Panc1 (cell line): ENCODE results near the gene ARMC8. TPM values are rescaled to one million over a fixed set of nuclear protein-coding genes. Genes with fewer than 3 reads are reported as not detected.

Experiments used
- ATAC-seq: fragments of 200-7000 bp; cut with Tn5 transposase; 2 replicates; pipeline ENCODE4 v1.9.1; 2020; ENCODE audit warnings: mild to moderate bottlenecking, moderate library complexity
- BruUV-seq: library from RNA; stranded (reverse); fragments of 400-500 nt; replicated peaks from 2 replicates; lab custom pipeline; 2021; lab: Mats Ljungman, UMichigan
- CTCF ChIA-PET: fragments of 300-600 bp; sonication (Branson Sonifier 250); formaldehyde crosslinking; loops from one replicate; lab custom pipeline; 2022; ENCODE audit warnings: antibody characterized with exemption; lab: Charles Lee
- POLR2A ChIA-PET: fragments of 300-600 bp; sonication (Branson Sonifier 250); formaldehyde crosslinking; loops from one replicate; lab custom pipeline; 2022; ENCODE audit warnings: antibody characterized with exemption; lab: Charles Lee
- DNase-seq: peaks from one replicate; pipeline ENCODE4 v3.0.0-alpha.2; 2010; ENCODE audit warnings: low read depth, low spot score
- H3K27ac ChIP-seq: 2 replicates; pipeline ENCODE4 v1.5.1; 2011; ENCODE audit warnings: mild to moderate bottlenecking, low read length, inconsistent platforms
- H3K27me3 ChIP-seq: fragments of 200-500 bp; sonication (Bioruptor generic); 2 replicates; pipeline ENCODE4 v1.6.0; 2014; ENCODE audit warnings: low read length, inconsistent platforms; ENCODE audit not compliant: control insufficient read depth, insufficient read depth
- H3K36me3 ChIP-seq: fragments of 200-500 bp; sonication (Bioruptor generic); 2 replicates; pipeline ENCODE4 v1.5.1; 2014; ENCODE audit warnings: inconsistent platforms, mild to moderate bottlenecking, low read length, moderate library complexity; ENCODE audit not compliant: control insufficient read depth, insufficient read depth
- H3K4me1 ChIP-seq: 2 replicates; pipeline ENCODE4 v1.5.1; 2011; ENCODE audit warnings: inconsistent platforms, mild to moderate bottlenecking, low read length, moderate library complexity; ENCODE audit not compliant: control insufficient read depth, insufficient read depth
- H3K4me3 ChIP-seq, 2 experiments: 2 replicates each; pipeline ENCODE4 v1.5.1; 2011 to 2012; ENCODE audit warnings: low read depth in 2 of 2, low read length in 2 of 2, mild to moderate bottlenecking in 2 of 2, inconsistent platforms in 1 of 2, moderate library complexity in 1 of 2
- H3K9me3 ChIP-seq: fragments of 200-500 bp; sonication (Bioruptor generic); 2 replicates; pipeline ENCODE4 v1.5.1; 2014; ENCODE audit warnings: low read depth, mild to moderate bottlenecking, inconsistent platforms, low read length, moderate library complexity; ENCODE audit not compliant: control insufficient read depth, insufficient read depth
- POLR2AphosphoS5 ChIP-seq: IDR thresholded peaks from 2 replicates; pipeline ENCODE4 v1.6.1; 2012; ENCODE audit warnings: mild to moderate bottlenecking, low read depth, low read length, moderate library complexity
- SIN3A ChIP-seq: IDR thresholded peaks from 2 replicates; pipeline ENCODE4 v1.6.1; 2012; ENCODE audit warnings: low read depth, mild to moderate bottlenecking, low read length, moderate library complexity, borderline replicate concordance; ENCODE audit not compliant: insufficient read depth
- TCF7L2 ChIP-seq: IDR thresholded peaks from 2 replicates; pipeline ENCODE4 v1.6.1; 2011; ENCODE audit warnings: mild to moderate bottlenecking, low read depth, low read length, inconsistent platforms
- in situ Hi-C: cut with HindIII; loops from 2 replicates; pipeline ENCODE4 v1.10.0; 2016; ENCODE audit warnings: low sequenced_read_pairs, low pct_unique_long_range_greater_than_20kb
- intact Hi-C: fragments of 100-400 bp; cut with micrococcal nuclease; formaldehyde crosslinking; loops from one replicate; pipeline ENCODE4 v1.10.0; 2022; ENCODE audit not compliant: unreplicated experiment
- total RNA-seq: library from RNA; stranded (reverse); gene quantifications from one replicate; pipeline ENCODE4 v1.2.1, GENCODE V29; 2021; ENCODE audit not compliant: unreplicated experiment
- TF ChIP-seq, protein P1 (sequence below): fragments of 450-650 bp; IDR thresholded peaks from 2 replicates; pipeline ENCODE4 v1.5.1; 2017; ENCODE audit warnings: mild to moderate bottlenecking
- TF ChIP-seq, protein P2 (sequence below), 2 experiments: IDR thresholded peaks; 2 replicates each; pipeline ENCODE4 v1.6.1; 2011 to 2012; ENCODE audit warnings: low read depth in 2 of 2, control low read depth in 1 of 2, low read length in 1 of 2, mild to moderate bottlenecking in 1 of 2, moderate library complexity in 1 of 2; ENCODE audit not compliant: insufficient read depth in 1 of 2

Gene ARMC8
- total RNA-seq, 1 experiment from 2014 or later: 56.0 TPM

DNA sequence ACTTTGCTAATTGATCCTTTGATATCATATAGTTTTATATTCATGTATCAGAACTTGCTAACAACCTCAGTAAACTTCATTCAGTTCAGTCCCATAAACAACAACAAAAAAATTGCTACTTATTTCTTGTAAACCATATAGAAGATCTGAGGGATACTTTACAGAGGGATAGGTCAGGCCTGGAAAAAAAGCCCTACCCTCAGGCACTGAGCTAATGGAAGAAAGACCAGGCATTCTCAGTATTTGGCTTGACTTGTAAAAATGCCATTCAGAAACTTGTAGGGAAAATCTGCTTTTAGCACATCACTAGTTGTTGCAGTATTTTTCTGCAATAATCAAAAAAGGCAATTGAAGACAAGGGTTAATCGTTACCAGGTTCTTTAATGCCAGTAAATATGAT lies 33.1 kb downstream of the ARMC8 start:
- in situ Hi-C loops (no loop called here), intact Hi-C loops (no loop called here)
- ATAC-seq: no peak
- Histone ChIP-seq H3K4me3 (no peak overlapping the region), H3K9me3 (no peaks in the 10 kb centered on the region), H3K27me3 (no peaks in the 10 kb centered on the region), H3K36me3 (peaks cover 9% of the 10 kb centered on the region), H3K27ac (no peak overlapping the region), H3K4me1 (no peaks in the 10 kb centered on the region)
- no peak for DNase-seq
- TF ChIP-seq POLR2AphosphoS5 (no peak), SIN3A (no peak), TCF7L2 (no peak)
- TF ChIP-seq, protein P1, sequence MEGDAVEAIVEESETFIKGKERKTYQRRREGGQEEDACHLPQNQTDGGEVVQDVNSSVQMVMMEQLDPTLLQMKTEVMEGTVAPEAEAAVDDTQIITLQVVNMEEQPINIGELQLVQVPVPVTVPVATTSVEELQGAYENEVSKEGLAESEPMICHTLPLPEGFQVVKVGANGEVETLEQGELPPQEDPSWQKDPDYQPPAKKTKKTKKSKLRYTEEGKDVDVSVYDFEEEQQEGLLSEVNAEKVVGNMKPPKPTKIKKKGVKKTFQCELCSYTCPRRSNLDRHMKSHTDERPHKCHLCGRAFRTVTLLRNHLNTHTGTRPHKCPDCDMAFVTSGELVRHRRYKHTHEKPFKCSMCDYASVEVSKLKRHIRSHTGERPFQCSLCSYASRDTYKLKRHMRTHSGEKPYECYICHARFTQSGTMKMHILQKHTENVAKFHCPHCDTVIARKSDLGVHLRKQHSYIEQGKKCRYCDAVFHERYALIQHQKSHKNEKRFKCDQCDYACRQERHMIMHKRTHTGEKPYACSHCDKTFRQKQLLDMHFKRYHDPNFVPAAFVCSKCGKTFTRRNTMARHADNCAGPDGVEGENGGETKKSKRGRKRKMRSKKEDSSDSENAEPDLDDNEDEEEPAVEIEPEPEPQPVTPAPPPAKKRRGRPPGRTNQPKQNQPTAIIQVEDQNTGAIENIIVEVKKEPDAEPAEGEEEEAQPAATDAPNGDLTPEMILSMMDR: no peak
- TF ChIP-seq, protein P2, sequence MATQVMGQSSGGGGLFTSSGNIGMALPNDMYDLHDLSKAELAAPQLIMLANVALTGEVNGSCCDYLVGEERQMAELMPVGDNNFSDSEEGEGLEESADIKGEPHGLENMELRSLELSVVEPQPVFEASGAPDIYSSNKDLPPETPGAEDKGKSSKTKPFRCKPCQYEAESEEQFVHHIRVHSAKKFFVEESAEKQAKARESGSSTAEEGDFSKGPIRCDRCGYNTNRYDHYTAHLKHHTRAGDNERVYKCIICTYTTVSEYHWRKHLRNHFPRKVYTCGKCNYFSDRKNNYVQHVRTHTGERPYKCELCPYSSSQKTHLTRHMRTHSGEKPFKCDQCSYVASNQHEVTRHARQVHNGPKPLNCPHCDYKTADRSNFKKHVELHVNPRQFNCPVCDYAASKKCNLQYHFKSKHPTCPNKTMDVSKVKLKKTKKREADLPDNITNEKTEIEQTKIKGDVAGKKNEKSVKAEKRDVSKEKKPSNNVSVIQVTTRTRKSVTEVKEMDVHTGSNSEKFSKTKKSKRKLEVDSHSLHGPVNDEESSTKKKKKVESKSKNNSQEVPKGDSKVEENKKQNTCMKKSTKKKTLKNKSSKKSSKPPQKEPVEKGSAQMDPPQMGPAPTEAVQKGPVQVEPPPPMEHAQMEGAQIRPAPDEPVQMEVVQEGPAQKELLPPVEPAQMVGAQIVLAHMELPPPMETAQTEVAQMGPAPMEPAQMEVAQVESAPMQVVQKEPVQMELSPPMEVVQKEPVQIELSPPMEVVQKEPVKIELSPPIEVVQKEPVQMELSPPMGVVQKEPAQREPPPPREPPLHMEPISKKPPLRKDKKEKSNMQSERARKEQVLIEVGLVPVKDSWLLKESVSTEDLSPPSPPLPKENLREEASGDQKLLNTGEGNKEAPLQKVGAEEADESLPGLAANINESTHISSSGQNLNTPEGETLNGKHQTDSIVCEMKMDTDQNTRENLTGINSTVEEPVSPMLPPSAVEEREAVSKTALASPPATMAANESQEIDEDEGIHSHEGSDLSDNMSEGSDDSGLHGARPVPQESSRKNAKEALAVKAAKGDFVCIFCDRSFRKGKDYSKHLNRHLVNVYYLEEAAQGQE (IDR thresholded peaks at IDR 0.05; ENCODE audit: insufficient read depth in 1 of 2, low read depth in 2 of 2, low read length in 1 of 2): no peak
- ChIA-PET CTCF (no interaction called here), POLR2A (no interaction called here)
- BruUV-seq: no TSS peak

DNA sequence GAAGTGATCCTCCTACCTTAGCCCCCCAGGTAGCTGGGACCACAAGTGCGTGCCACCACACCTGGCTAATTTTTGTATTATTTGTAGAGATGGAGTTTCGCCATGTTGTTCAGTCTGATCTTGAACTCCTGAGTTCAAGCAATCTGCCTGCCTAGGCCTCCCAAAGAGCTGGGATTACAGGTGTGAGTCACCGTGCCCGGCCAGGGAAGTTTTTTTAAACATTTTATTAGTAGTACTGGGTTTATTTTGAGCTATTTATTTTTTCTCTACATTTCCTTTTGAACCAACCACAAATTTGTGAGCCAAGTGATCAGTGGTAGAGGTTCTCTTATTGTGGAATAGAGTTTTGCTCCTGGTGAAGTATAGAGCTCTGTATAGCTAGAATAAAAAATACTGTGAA lies 33.7 kb downstream of the ARMC8 start:
- BruUV-seq: no TSS peak

More for the DNA sequence above, 33.7 kb downstream of the ARMC8 start:
- Histone ChIP-seq H3K4me1 (no peaks in the 10 kb centered on the region), H3K9me3 (no peaks in the 10 kb centered on the region), H3K4me3 (no peak overlapping the region), H3K27ac (no peak overlapping the region), H3K36me3 (peaks cover 11% of the 10 kb centered on the region), H3K27me3 (no peaks in the 10 kb centered on the region)
- intact Hi-C loops (no loop called here), in situ Hi-C loops (no loop called here)
- DNase-seq (no peak), ATAC-seq (no peak)
- CTCF ChIA-PET: no interaction called here
- POLR2A ChIA-PET: no interaction called here
- TF ChIP-seq, protein P1: no peak
- TF ChIP-seq SIN3A (no peak), TCF7L2 (no peak), POLR2AphosphoS5 (no peak)
- TF ChIP-seq, protein P2 (IDR thresholded peaks at IDR 0.05; ENCODE audit: insufficient read depth in 1 of 2, low read depth in 2 of 2, low read length in 1 of 2): no peak
